ENCODE measurements around the gene EXO5. TPM values are rescaled to one million over a fixed set of nuclear protein-coding genes. Genes with fewer than 3 reads are reported as not detected.

EXO5 gene
- total and polyA plus RNA-seq, 2 of the 8 experiments (the other 6 are each of a cell fraction or from before 2014, with no cell fraction given), result 4.4 to 8.5 TPM

DNA sequence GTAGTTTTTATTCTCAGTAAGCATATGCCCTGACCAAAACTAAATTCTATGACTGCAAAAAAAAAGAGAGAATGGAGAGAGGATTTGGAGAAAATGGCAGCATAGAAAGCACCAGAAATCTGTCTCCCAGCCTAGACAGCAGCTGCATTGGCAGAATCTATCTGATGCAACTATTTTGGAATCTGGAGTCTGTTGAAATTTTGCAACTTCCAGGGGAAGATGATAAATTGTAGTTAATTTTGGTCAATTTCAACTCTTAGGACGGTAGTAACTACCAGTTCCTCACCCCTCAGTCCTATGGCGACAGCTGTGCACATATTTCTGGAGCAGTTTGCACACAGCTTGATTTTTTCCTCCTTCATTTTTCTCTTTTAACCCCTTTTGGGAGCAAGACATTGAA, 10.9 kb downstream of the EXO5 start:
- Histone ChIP-seq H3K4me2 (ENCODE audit: insufficient read depth in 1 of 2, low read depth in 2 of 2, low read length in 2 of 2) (no peak overlapping the region), H3K27ac (ENCODE audit: low read depth, low read length) (no peak overlapping the region), H3K79me2 (ENCODE audit: control insufficient read depth in 1 of 2, insufficient read depth in 2 of 2, low read length in 2 of 2) (no peaks in the 10 kb centered on the region), H2AK5ac (ENCODE audit: low read depth, low read length) (no peak overlapping the region), H3K27me3 (replicated peaks in 1 of 4; ENCODE audit: control insufficient read depth in 3 of 4, extremely low read depth in 1 of 4, insufficient read depth in 3 of 4, low read length in 3 of 4) (no peaks in the 10 kb centered on the region), H4K8ac (ENCODE audit: extremely low read depth, insufficient read depth, low read length) (no peak overlapping the region), H2AFZ (ENCODE audit: low read length) (no peak overlapping the region), H3K9me3 (ENCODE audit: insufficient read depth in 2 of 2, low read depth in 1 of 2, low read length in 1 of 2) (peaks cover 25 to 30% of the 10 kb centered on the region in 2 experiments; a peak in 3 of 4 replicates), H3K23ac (ENCODE audit: insufficient read length) (no peak overlapping the region), H2BK20ac (ENCODE audit: low read length) (no peak overlapping the region), H3K79me1 (ENCODE audit: low read depth, low read length) (no peaks in the 10 kb centered on the region), H2BK120ac (replicated peaks; ENCODE audit: low read depth, low read length) (no peak overlapping the region), H3K36me3 (ENCODE audit: control insufficient read depth in 2 of 4, insufficient read depth in 4 of 4, low read length in 3 of 4) (peaks cover 0 to 11% (median 5%) of the 10 kb centered on the region in 4 experiments; a peak in 4 of 8 replicates), H3K14ac (ENCODE audit: insufficient read length) (no peak overlapping the region), H3K4me1 (replicated peaks in 1 of 4; ENCODE audit: control insufficient read depth in 3 of 4, insufficient read depth in 4 of 4, low read length in 3 of 4) (no peaks in the 10 kb centered on the region), H3K18ac (ENCODE audit: extremely low read depth, low read length) (no peak overlapping the region), H3K23me2 (ENCODE audit: low read depth, low read length) (no peaks in the 10 kb centered on the region), H3K56ac (replicated peaks; ENCODE audit: insufficient read length, low read depth, low read length) (no peak overlapping the region), H3K9ac (replicated peaks in 1 of 4; ENCODE audit: extremely low read depth in 1 of 4, low read depth in 3 of 4, low read length in 3 of 4) (no peak overlapping the region), H4K5ac (ENCODE audit: insufficient read length, low read depth, low read length) (no peak overlapping the region), H2BK12ac (ENCODE audit: low read depth, low read length) (no peak overlapping the region), H3K4me3 (ENCODE audit: extremely low read depth in 1 of 4, insufficient read depth in 2 of 4, low read depth in 3 of 4, low read length in 4 of 4) (no peak overlapping the region), H4K91ac (replicated peaks; ENCODE audit: insufficient read length, low read length) (no peak overlapping the region), H2BK15ac (ENCODE audit: low read length) (no peak overlapping the region), H3K4ac (replicated peaks; ENCODE audit: insufficient read length, low read depth, low read length) (no peak overlapping the region), H4K20me1 (replicated peaks in 1 of 2; ENCODE audit: control insufficient read depth in 1 of 2, insufficient read depth in 2 of 2, low read length in 2 of 2) (no peaks in the 10 kb centered on the region), H2BK5ac (ENCODE audit: low read depth, low read length) (no peak overlapping the region)
- 84% methylated on average over 2 of the region's 2 CpGs; no CpG with 5 or more reads in 1 of the 2 experiments for WGBS, 2 experiments (ENCODE audit: extremely low coverage in 1 of 2, insufficient coverage in 1 of 2, insufficient read length in 1 of 2, insufficient replicate concordance in 2 of 2, low coverage in 1 of 2, low lambda C conversion rate in 2 of 2, missing lambda C conversion rate in 1 of 2)
- ChIA-PET POLR2A (ENCODE audit: partially characterized antibody) (interaction anchor here (0.6 kb wide), 1 partner anchor 170 kb away, joined by 3 read pairs; no protein-coding TSS in a partner anchor), CTCF (ENCODE audit: partially characterized antibody) (interaction anchor here (0.6 to 1.3 kb wide), 3 partner anchors 13 to 112 kb away, joined by 3 to 4 read pairs (median 3); no protein-coding TSS in a partner anchor)
- DNase-seq (ENCODE audit: low read depth in 1 of 2, low spot score in 2 of 2), result no peak
- FAIRE-seq, result no peak
- TF ChIP-seq CBX8 (IDR thresholded peaks at IDR 0.05; ENCODE audit: borderline replicate concordance, low read depth, low read length) (no peak), EP300 (IDR thresholded peaks at IDR 0.05; ENCODE audit: borderline replicate concordance in 1 of 2, low read depth in 2 of 2, low read length in 2 of 2) (no peak), CHD2 (IDR thresholded peaks at IDR 0.05; ENCODE audit: low read length) (no peak), POU5F1 (IDR thresholded peaks at IDR 0.05; ENCODE audit: low read depth, low read length) (no peak), TBP (IDR thresholded peaks at IDR 0.05; ENCODE audit: low read depth, low read length) (no peak), GTF2F1 (IDR thresholded peaks at IDR 0.05; ENCODE audit: borderline replicate concordance, low read depth, low read length) (no peak), ATF2 (IDR thresholded peaks at IDR 0.05; ENCODE audit: low read length) (no peak), KDM1A (IDR thresholded peaks at IDR 0.05; ENCODE audit: borderline replicate concordance, low read length) (no peak), CBX5 (IDR thresholded peaks at IDR 0.05; ENCODE audit: low read depth, low read length) (no peak)
- TF ChIP-seq, protein P1, sequence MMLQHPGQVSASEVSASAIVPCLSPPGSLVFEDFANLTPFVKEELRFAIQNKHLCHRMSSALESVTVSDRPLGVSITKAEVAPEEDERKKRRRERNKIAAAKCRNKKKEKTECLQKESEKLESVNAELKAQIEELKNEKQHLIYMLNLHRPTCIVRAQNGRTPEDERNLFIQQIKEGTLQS (IDR thresholded peaks at IDR 0.05; ENCODE audit: insufficient read depth, low read depth, low read length), result no peak
